ENCODE data around the gene TENM4.
"Not testable (repeated sequence)": the region's sequence is repeated elsewhere in the genome, so short reads cannot be mapped to it uniquely, and the experiment has no call there.

Gene TENM4

GRCh38 chr11:78832226-78832947 lies 608.4 kb downstream of the TENM4 start:
- DNase-seq = no peak

- no peak for DNase-seq
Observed at GRCh38 chr11:78831571-78831970, 609.3 kb downstream of the TENM4 start.

- DNase-seq = no peak
Observed at GRCh38 chr11:78830277-78830819, 610.5 kb downstream of the TENM4 start.

GRCh38 chr11:78829146-78829545 lies 611.7 kb downstream of the TENM4 start:
- no peak for DNase-seq

- DNase-seq = no peak
Observed at GRCh38 chr11:78828676-78829075, 612.2 kb downstream of the TENM4 start.

GRCh38 chr11:78827291-78827690 lies 613.5 kb downstream of the TENM4 start:
- not testable (repeated sequence) for DNase-seq

- DNase-seq = no peak
Observed at GRCh38 chr11:78825591-78826020, 615.2 kb downstream of the TENM4 start.

GRCh38 chr11:78823588-78823987 lies 617.2 kb downstream of the TENM4 start:
- DNase-seq = no peak

GRCh38 chr11:78822931-78823423 lies 617.9 kb downstream of the TENM4 start:
- no peak for DNase-seq

GRCh38 chr11:78821371-78822306 lies 619.2 kb downstream of the TENM4 start:
- DNase-seq = no peak

GRCh38 chr11:78820741-78821140 lies 620.1 kb downstream of the TENM4 start:
- DNase-seq = no peak

GRCh38 chr11:78818201-78818600 lies 622.6 kb downstream of the TENM4 start:
- DNase-seq = no peak

- DNase-seq = no peak
Observed at GRCh38 chr11:78815831-78816230, 625.0 kb downstream of the TENM4 start.

GRCh38 chr11:78812513-78813293 lies 628.1 kb downstream of the TENM4 start:
- no peak for DNase-seq

- no peak for DNase-seq
Observed at GRCh38 chr11:78810559-78811009, 630.2 kb downstream of the TENM4 start.

- peak; percentile 59 for DNase-seq
Observed at GRCh38 chr11:78809931-78810541, 630.8 kb downstream of the TENM4 start.

GRCh38 chr11:78808923-78809322 lies 631.9 kb downstream of the TENM4 start:
- no peak for DNase-seq

- no peak for DNase-seq
Observed at GRCh38 chr11:78807351-78807750, 633.5 kb downstream of the TENM4 start.

GRCh38 chr11:78806214-78807004 lies 634.4 kb downstream of the TENM4 start:
- no peak for DNase-seq

- DNase-seq = no peak
Observed at GRCh38 chr11:78804991-78805390, 635.8 kb downstream of the TENM4 start.

GRCh38 chr11:78803995-78804394 lies 636.8 kb downstream of the TENM4 start:
- no peak for DNase-seq

Data from right kidney (tissue), 1 donor.